DND-41 (cell line): ENCODE data around the gene PRRT2.

Experiments used
- ATAC-seq: fragments of 200-7000 bp; cut with Tn5 transposase; 3 replicates; pipeline ENCODE4 v1.9.1; 2021; ENCODE audit warnings: low read depth; ENCODE audit not compliant: insufficient read depth
- DNase-seq: peaks from one replicate; pipeline ENCODE4 v3.0.0-alpha.2; 2020
- H2AFZ ChIP-seq: 2 replicates; pipeline ENCODE4 v1.6.0; 2012; ENCODE audit warnings: low read depth, low read length
- H3K27ac ChIP-seq: 2 replicates; pipeline ENCODE4 v1.5.1; 2012; ENCODE audit warnings: low read length, inconsistent platforms
- H3K27me3 ChIP-seq: fragments of 200-600 bp; sonication (generic); 2 replicates; pipeline ENCODE4 v1.6.0; 2012; ENCODE audit warnings: low read length, mild to moderate bottlenecking, inconsistent platforms; ENCODE audit not compliant: insufficient read depth, poor library complexity
- H3K36me3 ChIP-seq: 2 replicates; pipeline ENCODE4 v1.5.1; 2012; ENCODE audit warnings: low read length, inconsistent platforms; ENCODE audit not compliant: insufficient read depth
- H3K4me1 ChIP-seq: 2 replicates; pipeline ENCODE4 v1.5.1; 2012; ENCODE audit warnings: mild to moderate bottlenecking, low read length; ENCODE audit not compliant: insufficient read depth
- H3K4me2 ChIP-seq: 2 replicates; pipeline ENCODE4 v1.6.0; 2012; ENCODE audit warnings: mild to moderate bottlenecking, moderate library complexity, low read length, inconsistent platforms; ENCODE audit not compliant: insufficient read depth
- H3K4me3 ChIP-seq, 2 experiments: fragments of 200-600 bp in 1 of 2; shearing (Covaris generic) in 1 of 2; 2 replicates each; pipeline ENCODE4 v1.5.1; 2012 to 2016; ENCODE audit warnings: inconsistent platforms in 2 of 2, low read length in 2 of 2, mild to moderate bottlenecking in 2 of 2, low read depth in 1 of 2, moderate library complexity in 1 of 2
- H3K79me2 ChIP-seq: 2 replicates; pipeline ENCODE4 v1.6.0; 2012; ENCODE audit warnings: low read length, inconsistent platforms; ENCODE audit not compliant: insufficient read depth
- H3K9ac ChIP-seq: 2 replicates; pipeline ENCODE4 v1.6.0; 2012; ENCODE audit warnings: low read depth, mild to moderate bottlenecking, inconsistent platforms, low read length, moderate library complexity
- H3K9me3 ChIP-seq: 2 replicates; pipeline ENCODE4 v1.5.1; 2012; ENCODE audit warnings: low read length, moderate library complexity, mild to moderate bottlenecking, inconsistent platforms; ENCODE audit not compliant: insufficient read depth, severe bottlenecking
- H4K20me1 ChIP-seq: 2 replicates; pipeline ENCODE4 v1.6.0; 2012; ENCODE audit warnings: low read length; ENCODE audit not compliant: insufficient read depth
- EZH2 ChIP-seq: IDR thresholded peaks from 3 replicates; pipeline ENCODE4 v1.6.1; 2012; ENCODE audit warnings: borderline replicate concordance, low read depth, mild to moderate bottlenecking, moderate library complexity, low read length, inconsistent platforms; ENCODE audit not compliant: severe bottlenecking
- TF ChIP-seq, protein P1 (sequence below): IDR thresholded peaks from 2 replicates; pipeline ENCODE4 v1.5.1; 2012; ENCODE audit warnings: borderline replicate concordance, low read length, moderate library complexity, mild to moderate bottlenecking; ENCODE audit not compliant: poor library complexity, severe bottlenecking; ENCODE audit errors: extremely low read depth

PRRT2 gene

GRCh38 chr16:29852654-29853053 lies 40.7 kb downstream of the PRRT2 start:
- no peak for DNase-seq
- no peaks in the 10 kb centered on the region for H3K9me3 ChIP-seq

GRCh38 chr16:29854520-29855100 lies 42.6 kb downstream of the PRRT2 start:
- Histone ChIP-seq H3K27ac (no peak overlapping the region), H3K27me3 (no peaks in the 10 kb centered on the region), H3K4me1 (no peaks in the 10 kb centered on the region), H2AFZ (no peak overlapping the region), H3K4me3 (no peak overlapping the region), H3K9ac (no peak overlapping the region), H3K36me3 (peaks cover 12% of the 10 kb centered on the region), H4K20me1 (no peaks in the 10 kb centered on the region), H3K9me3 (no peaks in the 10 kb centered on the region), H3K79me2 (no peaks in the 10 kb centered on the region), H3K4me2 (no peak overlapping the region)
- TF ChIP-seq, protein P1, sequence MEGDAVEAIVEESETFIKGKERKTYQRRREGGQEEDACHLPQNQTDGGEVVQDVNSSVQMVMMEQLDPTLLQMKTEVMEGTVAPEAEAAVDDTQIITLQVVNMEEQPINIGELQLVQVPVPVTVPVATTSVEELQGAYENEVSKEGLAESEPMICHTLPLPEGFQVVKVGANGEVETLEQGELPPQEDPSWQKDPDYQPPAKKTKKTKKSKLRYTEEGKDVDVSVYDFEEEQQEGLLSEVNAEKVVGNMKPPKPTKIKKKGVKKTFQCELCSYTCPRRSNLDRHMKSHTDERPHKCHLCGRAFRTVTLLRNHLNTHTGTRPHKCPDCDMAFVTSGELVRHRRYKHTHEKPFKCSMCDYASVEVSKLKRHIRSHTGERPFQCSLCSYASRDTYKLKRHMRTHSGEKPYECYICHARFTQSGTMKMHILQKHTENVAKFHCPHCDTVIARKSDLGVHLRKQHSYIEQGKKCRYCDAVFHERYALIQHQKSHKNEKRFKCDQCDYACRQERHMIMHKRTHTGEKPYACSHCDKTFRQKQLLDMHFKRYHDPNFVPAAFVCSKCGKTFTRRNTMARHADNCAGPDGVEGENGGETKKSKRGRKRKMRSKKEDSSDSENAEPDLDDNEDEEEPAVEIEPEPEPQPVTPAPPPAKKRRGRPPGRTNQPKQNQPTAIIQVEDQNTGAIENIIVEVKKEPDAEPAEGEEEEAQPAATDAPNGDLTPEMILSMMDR: no peak
- no peak for TF ChIP-seq EZH2
- ATAC-seq (no peak), DNase-seq (no peak)

More at GRCh38 chr16:29852654-29853053, 40.7 kb downstream of the PRRT2 start:
- H2AFZ ChIP-seq: no peak overlapping the region
- no peaks in the 10 kb centered on the region for H3K27me3 ChIP-seq
- TF ChIP-seq, protein P1: no peak
- no peak for TF ChIP-seq EZH2
- no peak overlapping the region for H3K4me3 ChIP-seq
- H3K4me2 ChIP-seq: no peak overlapping the region
- H3K27ac ChIP-seq: no peak overlapping the region
- no peak for ATAC-seq
- H3K4me1 ChIP-seq: peaks cover 2% of the 10 kb centered on the region; the same call in 1 of the 2 replicates
- H3K36me3 ChIP-seq: no peaks in the 10 kb centered on the region
- H4K20me1 ChIP-seq: no peaks in the 10 kb centered on the region
- no peaks in the 10 kb centered on the region for H3K79me2 ChIP-seq
- H3K9ac ChIP-seq: no peak overlapping the region

- Histone ChIP-seq H3K9me3 (no peaks in the 10 kb centered on the region), H3K9ac (no peak overlapping the region), H4K20me1 (no peaks in the 10 kb centered on the region), H3K36me3 (peaks cover 28% of the 10 kb centered on the region), H3K4me3 (no peak overlapping the region), H3K4me2 (no peak overlapping the region), H3K27me3 (no peaks in the 10 kb centered on the region), H2AFZ (no peak overlapping the region), H3K27ac (no peak overlapping the region), H3K79me2 (peaks cover 16% of the 10 kb centered on the region), H3K4me1 (peaks cover 17% of the 10 kb centered on the region)
- DNase-seq (no peak), ATAC-seq (no peak)
- TF ChIP-seq, protein P1: no peak
- TF ChIP-seq EZH2: no peak
Measured at GRCh38 chr16:29857133-29857760, 45.3 kb downstream of the PRRT2 start.
